A549 (cell line): Measurements from ENCODE around the gene MDFIC.

Source experiments
- BCL3 ChIP-seq: fragments of >200 bp; sonication (Bioruptor Twin); formaldehyde crosslinking; IDR thresholded peaks from 3 replicates; pipeline ENCODE4 v1.6.1; 2016
- CEBPB ChIP-seq, 2 experiments: fragments of >200 bp in 1 of 2; sonication (Bioruptor Twin) in 1 of 2; formaldehyde crosslinking in 1 of 2; IDR thresholded peaks; 2 replicates each; pipeline ENCODE4 v1.6.1; 2012 to 2016
- CHD4 ChIP-seq: fragments of 200-600 bp; sonication (generic); IDR thresholded peaks from 2 replicates; pipeline ENCODE4 v1.6.1; 2016; ENCODE audit warnings: antibody characterized with exemption, mild to moderate bottlenecking, borderline replicate concordance
- HDAC2 ChIP-seq: fragments of 200-600 bp; sonication (generic); IDR thresholded peaks from 2 replicates; pipeline ENCODE4 v1.6.1; 2016
- MAX ChIP-seq: IDR thresholded peaks from 2 replicates; pipeline ENCODE4 v1.6.1; 2012
- PBX3 ChIP-seq: IDR thresholded peaks from 2 replicates; pipeline ENCODE4 v1.6.1; 2012
- POLR2A ChIP-seq: IDR thresholded peaks from 2 replicates; pipeline ENCODE4 v1.6.1; 2012; ENCODE audit warnings: mild to moderate bottlenecking, low read length
- RAD21 ChIP-seq, 2 experiments: fragments of >200 bp in 1 of 2; sonication (Bioruptor Twin) in 1 of 2; formaldehyde crosslinking in 1 of 2; IDR thresholded peaks in 1 of 2; conservative IDR thresholded peaks in 1 of 2; 2 replicates in 1 of 2; 3 replicates in 1 of 2; pipeline ENCODE4 v1.6.1; 2012 to 2018; ENCODE audit warnings: inconsistent platforms in 1 of 2
- ZC3H11A ChIP-seq: fragments of 450-650 bp; IDR thresholded peaks from 2 replicates; pipeline ENCODE4 v1.6.1; 2014; ENCODE audit warnings: antibody characterized with exemption, mild to moderate bottlenecking
- TF ChIP-seq, protein P1 (sequence below): fragments of >200 bp; sonication (Bioruptor Twin); formaldehyde crosslinking; IDR thresholded peaks from 3 replicates; pipeline ENCODE4 v1.5.1; 2016
- TF ChIP-seq, protein P2 (sequence below): fragments of 200-600 bp; sonication (generic); IDR thresholded peaks from 2 replicates; pipeline ENCODE4 v1.6.1; 2016; ENCODE audit warnings: antibody characterized with exemption, mild to moderate bottlenecking, moderate library complexity
- TF ChIP-seq, protein P3 (sequence below): fragments of 450-650 bp; IDR thresholded peaks from 2 replicates; pipeline ENCODE4 v1.6.1; 2014; ENCODE audit warnings: antibody characterized with exemption

- no peak for TF ChIP-seq MAX
- TF ChIP-seq, protein P1, sequence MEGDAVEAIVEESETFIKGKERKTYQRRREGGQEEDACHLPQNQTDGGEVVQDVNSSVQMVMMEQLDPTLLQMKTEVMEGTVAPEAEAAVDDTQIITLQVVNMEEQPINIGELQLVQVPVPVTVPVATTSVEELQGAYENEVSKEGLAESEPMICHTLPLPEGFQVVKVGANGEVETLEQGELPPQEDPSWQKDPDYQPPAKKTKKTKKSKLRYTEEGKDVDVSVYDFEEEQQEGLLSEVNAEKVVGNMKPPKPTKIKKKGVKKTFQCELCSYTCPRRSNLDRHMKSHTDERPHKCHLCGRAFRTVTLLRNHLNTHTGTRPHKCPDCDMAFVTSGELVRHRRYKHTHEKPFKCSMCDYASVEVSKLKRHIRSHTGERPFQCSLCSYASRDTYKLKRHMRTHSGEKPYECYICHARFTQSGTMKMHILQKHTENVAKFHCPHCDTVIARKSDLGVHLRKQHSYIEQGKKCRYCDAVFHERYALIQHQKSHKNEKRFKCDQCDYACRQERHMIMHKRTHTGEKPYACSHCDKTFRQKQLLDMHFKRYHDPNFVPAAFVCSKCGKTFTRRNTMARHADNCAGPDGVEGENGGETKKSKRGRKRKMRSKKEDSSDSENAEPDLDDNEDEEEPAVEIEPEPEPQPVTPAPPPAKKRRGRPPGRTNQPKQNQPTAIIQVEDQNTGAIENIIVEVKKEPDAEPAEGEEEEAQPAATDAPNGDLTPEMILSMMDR, result no peak
- TF ChIP-seq ZC3H11A, result no peak
- no peak for TF ChIP-seq HDAC2
- no peak for TF ChIP-seq PBX3
- no peak for TF ChIP-seq BCL3
- TF ChIP-seq, protein P2, sequence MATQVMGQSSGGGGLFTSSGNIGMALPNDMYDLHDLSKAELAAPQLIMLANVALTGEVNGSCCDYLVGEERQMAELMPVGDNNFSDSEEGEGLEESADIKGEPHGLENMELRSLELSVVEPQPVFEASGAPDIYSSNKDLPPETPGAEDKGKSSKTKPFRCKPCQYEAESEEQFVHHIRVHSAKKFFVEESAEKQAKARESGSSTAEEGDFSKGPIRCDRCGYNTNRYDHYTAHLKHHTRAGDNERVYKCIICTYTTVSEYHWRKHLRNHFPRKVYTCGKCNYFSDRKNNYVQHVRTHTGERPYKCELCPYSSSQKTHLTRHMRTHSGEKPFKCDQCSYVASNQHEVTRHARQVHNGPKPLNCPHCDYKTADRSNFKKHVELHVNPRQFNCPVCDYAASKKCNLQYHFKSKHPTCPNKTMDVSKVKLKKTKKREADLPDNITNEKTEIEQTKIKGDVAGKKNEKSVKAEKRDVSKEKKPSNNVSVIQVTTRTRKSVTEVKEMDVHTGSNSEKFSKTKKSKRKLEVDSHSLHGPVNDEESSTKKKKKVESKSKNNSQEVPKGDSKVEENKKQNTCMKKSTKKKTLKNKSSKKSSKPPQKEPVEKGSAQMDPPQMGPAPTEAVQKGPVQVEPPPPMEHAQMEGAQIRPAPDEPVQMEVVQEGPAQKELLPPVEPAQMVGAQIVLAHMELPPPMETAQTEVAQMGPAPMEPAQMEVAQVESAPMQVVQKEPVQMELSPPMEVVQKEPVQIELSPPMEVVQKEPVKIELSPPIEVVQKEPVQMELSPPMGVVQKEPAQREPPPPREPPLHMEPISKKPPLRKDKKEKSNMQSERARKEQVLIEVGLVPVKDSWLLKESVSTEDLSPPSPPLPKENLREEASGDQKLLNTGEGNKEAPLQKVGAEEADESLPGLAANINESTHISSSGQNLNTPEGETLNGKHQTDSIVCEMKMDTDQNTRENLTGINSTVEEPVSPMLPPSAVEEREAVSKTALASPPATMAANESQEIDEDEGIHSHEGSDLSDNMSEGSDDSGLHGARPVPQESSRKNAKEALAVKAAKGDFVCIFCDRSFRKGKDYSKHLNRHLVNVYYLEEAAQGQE, result no peak
- no peak for TF ChIP-seq CHD4
- TF ChIP-seq CEBPB (IDR thresholded peaks at IDR 0.05), result no peak
- no peak for TF ChIP-seq RAD21 (conservative IDR thresholded peaks at IDR 0.05 in 1 of 2, IDR thresholded peaks at IDR 0.05 in 1 of 2)
- TF ChIP-seq, protein P3, sequence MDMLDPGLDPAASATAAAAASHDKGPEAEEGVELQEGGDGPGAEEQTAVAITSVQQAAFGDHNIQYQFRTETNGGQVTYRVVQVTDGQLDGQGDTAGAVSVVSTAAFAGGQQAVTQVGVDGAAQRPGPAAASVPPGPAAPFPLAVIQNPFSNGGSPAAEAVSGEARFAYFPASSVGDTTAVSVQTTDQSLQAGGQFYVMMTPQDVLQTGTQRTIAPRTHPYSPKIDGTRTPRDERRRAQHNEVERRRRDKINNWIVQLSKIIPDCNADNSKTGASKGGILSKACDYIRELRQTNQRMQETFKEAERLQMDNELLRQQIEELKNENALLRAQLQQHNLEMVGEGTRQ, result no peak
- no peak for TF ChIP-seq POLR2A
These were observed 64.6 kb downstream of the MDFIC start for GRCh38 chr7:114986190-114987180.
